T-helper 22 cell (primary cell): ENCODE results near the gene COLEC11.
"Not testable (repeated sequence)": the region's sequence is repeated elsewhere in the genome, so short reads cannot be mapped to it uniquely, and the experiment has no call there.

Source experiments
- DNase-seq: peaks from one replicate; pipeline ENCODE4 v3.0.0-alpha.2; 2020; ENCODE audit warnings: low read depth

The COLEC11 gene

DNA sequence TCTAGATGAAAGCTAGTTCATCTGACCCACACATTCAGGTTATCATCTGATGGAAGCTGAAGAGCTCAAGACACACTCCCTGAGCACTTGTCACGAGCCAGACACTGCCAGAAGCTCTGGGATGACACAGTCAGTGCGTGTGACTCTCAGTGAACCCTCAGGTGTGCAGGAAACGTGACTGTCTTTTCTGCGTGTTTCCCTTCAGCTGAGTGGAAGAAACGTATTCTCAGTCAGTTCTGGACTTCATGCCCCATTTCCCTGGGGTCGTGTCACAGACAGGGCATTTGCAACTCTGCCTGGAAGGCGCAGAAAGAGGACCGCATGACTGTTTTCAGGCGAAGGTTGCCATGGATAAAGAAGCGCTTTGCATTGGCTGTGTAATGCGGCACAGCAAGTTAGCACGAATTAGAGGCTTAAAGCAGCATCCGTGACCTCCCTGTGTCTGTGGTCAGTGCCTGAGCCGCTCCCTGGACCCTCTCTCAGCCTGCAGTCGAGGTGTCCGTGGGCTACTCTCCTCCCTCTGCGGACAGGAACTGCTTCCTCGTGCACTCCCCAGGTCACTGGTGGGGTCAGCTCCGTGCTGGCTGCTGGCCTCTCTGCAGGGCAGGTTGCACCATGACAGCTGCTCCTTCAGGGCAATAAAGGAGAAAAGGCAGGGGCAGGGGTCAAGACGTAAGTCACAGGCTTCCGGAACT lies 59.8 kb downstream of the COLEC11 start:
- DNase-seq: no peak

DNA sequence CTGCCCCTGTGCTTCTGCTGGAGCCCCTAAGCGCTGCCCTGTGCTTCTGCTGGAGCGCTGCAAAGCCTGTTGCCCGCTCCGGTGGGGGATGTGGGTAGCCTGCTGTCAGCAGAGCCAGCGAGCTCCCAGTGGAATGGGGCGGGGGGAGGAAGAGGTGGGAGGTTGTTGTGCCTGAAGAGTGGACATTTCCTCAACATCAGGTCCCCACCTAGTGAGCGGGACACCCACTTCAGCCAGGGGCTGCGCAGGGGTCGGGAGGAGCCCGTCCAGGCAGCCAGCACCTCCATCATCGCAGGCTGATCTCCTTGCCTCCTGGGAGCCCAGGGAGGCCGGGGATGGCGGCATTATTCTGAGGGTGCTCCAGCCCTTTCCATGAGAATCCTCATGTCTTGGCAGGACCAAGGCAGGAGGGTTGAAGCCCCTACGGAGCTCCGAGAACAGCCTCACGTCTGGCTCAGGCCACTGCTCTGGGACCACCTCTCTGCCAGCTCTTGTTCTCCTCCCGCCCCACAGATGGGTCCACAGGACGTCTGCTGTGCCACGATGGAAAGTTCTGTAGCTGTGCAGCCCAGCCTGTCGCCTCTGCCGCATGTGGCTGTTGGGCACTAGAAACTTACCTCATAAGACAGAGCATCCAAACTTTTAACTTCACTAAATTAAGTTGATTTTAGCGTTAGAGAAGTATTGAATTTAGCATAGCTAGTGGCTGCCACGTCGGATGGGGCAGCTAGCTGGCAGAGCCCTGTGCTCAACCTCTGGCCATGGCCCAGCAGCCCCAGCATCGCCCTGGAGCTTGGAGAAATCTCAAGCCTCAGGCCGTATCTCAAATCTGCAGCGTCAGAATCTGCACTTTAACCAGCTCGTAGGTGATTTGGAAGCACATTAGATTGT lies 61.2 kb downstream of the COLEC11 start:
- DNase-seq: no peak

DNA sequence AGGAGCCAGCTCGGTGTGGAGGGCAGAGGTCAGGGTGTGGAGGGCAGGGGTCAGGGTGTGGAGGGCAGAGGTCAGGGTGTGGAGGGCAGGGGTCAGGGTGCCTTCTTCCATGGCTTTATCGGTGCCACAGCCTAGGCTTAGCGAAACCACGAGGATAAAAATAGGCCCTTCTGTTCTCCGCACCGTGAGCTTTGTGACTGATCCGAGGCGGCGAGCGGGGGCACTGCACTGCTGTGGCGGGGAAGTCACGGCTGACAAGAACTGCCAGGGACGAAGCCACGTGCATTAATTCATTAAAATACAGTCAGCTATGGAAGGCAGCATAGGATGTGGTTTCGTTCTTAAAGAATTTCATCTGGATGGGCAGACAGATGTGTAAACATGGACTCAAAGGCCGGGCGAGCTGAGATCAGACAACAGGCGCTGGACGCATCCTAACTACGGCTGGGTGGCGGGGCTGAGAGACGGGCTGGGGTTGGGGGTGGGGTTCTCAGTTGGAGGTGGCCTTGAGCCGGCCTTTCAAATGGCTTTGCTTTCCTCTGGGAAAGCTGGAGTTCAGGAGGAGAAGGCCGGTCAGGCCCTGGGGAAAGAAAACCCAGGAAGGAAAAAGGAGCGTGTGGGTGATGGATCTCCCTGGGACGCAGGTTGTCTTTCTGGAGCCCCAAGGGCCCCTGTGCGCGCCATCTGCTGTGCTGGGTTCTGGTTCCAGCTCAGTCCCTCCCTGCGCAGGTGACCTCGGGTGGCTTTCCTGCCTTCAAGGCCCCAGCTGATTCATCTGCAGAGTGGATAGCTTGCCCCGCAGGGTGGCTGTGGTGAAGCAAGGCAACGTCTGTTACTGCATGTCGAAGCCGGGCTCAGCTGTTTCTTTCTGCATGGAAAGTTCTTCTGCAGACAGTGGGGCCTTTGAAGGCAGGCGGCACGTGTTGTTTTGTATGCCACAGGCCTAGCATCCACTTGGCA lies 62.1 kb downstream of the COLEC11 start:
- no peak for DNase-seq

GRCh38 chr2:3657881-3658280 lies 63.0 kb downstream of the COLEC11 start, which contains the start of gene ALLC:
ALLC (plus strand) TSS chr2:3658200; CDS start chr2:3671158, 12,958 bp downstream.
- no peak for DNase-seq

DNA sequence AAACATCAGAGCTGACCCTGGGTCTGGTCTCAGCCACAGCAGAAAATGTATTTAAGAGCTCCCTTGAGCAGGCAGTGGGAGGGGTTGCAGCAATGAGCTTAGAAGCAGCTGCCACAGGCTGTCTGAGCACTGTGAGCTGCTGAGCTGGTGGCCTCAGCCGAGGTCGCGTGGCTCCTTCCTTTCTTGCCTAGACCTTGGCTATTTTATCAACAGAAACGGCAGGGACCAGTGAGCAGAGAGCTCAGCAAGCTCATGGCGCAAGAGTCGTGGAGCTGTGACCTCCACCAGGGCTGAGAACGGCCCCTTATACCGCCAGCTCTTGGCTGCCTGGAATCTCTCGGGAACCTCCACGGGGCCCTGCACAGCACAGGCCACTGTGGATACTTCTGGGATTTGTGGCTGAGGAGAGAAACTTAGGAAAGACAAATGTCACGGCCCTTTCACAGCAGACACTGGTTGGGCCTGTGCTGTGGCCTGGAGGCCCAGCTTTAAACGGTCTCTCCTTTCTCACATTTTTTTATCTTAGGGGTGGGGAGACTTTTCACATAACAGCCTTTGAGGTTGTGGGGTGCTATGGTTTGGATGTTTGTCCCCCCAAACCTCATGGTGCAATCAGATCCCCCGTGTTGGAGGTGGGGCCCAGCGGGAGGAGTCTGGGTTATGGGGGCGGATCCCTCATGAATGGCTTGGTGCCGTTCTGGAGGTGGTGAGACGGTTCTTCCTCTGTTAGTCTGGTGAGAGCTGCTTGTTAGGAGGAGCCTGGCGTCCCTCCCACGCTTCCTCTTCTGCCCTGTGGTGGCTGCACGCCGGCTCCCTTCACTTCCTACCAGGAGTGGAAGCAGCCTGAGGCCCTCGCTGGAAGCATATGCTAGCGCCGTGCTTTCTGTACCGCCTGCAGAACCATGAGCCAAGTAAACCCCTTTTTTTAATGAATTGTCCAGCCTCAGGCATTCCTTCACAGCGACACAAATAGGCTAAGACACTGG lies 64.8 kb downstream of the COLEC11 start:
- no peak for DNase-seq

GRCh38 chr2:3660640-3661039 lies 65.7 kb downstream of the COLEC11 start:
- DNase-seq: not testable (repeated sequence)

DNA sequence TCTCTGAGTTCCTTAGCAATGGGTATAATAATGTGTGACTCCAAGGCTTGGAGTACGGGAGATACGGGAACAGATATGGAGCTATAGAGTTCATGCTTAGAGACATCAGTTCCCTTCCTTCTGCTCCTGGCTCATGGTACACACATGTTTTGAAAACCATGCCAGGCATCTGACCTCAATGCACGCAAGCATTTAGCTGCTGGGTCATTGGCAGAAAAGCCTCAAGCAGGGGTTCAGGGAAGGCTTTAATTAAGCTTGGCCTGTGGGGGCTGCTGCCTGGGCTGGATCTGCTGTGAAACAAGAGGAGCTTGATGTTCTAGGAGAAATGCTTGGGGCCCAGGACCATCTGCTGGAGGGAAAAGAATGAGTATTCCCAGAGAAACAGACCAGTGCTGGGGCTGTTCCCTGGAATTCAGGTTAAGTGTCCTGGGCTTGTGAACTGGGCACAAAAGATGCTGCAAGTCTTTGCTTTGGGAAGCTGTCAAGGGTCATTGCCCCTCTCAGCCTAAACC lies 66.3 kb downstream of the COLEC11 start:
- DNase-seq: no peak

- no peak for DNase-seq
Measured at GRCh38 chr2:3662239-3662638, 67.3 kb downstream of the COLEC11 start.

- no peak for DNase-seq
Measured at GRCh38 chr2:3664118-3664517, 69.2 kb downstream of the COLEC11 start.

DNA sequence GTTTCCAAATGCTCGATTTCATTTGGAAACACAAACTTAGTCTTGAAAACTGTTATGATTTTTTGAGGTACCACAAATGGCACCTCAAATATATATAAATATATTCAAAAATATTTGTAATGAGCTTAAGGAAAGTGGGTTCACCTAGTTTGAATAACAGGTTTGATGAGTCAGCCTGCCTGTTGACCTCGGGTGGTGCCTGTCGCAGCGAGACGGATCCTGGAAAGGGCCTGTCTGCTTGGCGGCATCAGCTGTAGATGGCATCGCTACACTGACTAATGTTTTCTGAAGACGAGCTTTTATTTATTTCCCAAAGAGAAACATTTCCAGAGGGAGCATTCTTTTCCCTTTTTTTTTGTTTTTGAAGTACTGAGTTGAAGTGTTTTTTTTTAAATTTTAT lies 70.0 kb downstream of the COLEC11 start:
- DNase-seq: no peak

- no peak for DNase-seq
Measured at GRCh38 chr2:3665886-3666612, 71.1 kb downstream of the COLEC11 start.

- DNase-seq: no peak
Measured at GRCh38 chr2:3666613-3666975, 71.7 kb downstream of the COLEC11 start.

GRCh38 chr2:3667151-3667631 lies 72.3 kb downstream of the COLEC11 start:
- DNase-seq: no peak

- DNase-seq: no peak
Measured at GRCh38 chr2:3669656-3670055, 74.7 kb downstream of the COLEC11 start.

DNA sequence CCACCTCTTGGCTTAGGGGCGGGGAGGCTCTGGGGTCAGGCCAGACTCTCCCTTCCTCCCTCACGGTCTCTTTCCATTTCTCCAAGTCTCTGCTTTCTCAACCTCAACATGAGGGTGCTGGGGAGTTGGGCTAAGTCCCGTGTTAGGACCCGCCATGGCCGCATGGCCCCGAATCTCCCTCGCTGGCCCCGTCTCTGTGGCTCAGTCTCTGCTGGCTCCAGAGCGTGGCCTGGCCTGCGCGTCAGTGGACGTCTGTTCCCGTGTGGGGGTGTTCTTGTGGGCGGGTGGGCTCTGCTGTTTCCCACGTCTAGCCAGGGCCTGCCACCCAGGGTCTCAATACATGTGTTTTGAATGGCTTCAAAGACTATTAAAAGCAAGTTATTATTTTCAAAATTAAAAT lies 75.5 kb downstream of the COLEC11 start:
- DNase-seq: no peak

DNA sequence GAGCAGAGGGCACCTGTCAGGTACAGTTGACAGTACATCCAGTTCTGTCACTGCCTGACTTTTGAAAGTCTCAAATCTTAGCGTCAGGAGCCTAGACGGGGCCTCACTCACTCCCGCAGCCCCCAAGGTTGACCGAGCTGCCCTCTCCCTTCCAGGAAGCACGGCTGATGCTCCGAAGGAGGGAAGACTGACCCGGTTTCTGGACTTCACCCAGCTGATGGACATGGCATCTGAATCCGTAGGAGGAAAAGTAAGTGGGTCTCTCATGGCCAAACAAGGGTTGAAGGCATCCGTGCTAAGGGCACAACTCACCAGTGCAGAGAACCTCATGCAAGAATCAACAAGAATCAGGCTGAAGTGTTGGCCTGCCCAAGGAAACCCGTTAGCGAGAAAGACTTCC lies 76.0 kb downstream of the COLEC11 start:
- no peak for DNase-seq

DNA sequence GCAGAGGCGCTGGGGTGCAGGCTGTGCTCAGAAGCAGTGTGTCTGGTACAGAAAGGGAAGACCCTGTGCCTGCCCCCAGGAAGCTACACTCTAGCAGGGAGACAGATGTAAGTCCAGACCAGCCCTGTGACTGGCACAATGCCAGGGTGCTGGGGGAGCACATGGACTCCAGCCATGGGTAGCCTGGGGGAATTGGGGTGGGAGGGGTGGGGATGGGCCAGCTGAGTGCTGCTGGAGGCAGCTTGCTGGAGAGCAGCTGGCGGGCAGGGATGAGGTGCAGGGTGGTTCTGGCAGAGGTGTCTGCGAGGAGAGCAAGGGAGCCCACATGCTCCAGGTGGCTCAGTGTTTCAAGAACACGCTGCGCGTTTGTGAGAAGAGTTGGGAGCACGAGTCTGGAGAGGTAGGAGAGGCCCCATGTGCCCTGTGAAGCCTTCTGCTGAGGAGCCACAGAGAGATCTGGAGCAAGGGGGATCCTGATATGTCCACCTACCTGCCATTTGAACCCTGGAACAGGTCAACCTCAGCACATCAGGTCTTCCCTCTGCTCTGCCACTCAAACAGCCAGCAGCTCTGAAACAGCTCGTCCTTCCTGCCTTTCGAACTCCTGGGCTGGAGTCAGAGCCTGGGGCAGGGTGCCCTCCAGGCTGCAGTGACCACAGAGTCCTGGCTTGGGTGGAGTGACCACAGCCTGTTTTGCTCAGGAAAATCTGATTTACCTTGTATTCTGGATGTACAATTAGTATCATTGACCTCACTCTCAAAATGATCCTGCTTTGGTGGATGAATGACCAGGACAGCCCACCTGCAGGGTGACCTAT lies 78.2 kb downstream of the COLEC11 start:
- no peak for DNase-seq

DNA sequence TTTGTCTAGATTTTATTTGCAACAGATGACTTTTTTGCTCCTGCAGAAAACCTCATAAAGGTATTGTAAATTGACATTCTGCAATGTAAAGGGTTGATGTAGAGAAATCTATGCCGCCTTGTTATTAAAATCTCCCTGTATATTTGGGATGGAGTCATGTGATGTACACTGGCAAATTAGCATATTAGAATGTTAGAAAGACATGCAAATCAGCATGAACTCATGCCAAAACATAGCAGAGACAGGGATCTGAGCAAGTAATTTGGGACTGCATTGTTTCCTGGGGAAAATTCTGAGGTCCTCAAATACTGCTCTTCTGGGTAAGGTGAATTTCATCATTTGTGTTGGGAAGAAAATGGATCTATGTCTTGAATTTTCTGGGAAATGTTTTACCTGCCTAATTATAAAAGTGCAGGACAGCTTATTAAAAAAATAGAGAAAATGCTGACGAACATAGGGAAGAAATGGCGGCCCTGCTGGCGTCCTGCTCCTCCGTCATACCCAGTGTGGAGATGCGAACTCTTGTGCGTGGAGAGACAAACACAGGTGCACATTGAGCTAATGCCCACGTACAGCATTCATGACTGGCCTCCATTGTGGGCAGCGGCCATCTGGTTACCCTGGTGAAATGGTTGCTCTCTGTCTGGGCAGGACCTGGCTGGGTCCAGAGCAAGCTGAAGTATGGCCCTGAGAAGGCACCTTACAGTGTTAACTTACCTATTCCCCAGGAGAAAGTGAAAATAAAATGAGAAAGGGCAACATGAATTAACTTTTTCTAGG lies 79.3 kb downstream of the COLEC11 start:
- DNase-seq: no peak
